ENCODE measurements around the gene REELD1. TPM values are rescaled to one million over a fixed set of nuclear protein-coding genes. Genes with fewer than 3 reads are reported as not detected.

REELD1 gene
- total RNA-seq, 1 donor = not detected

- Histone ChIP-seq H3K79me2 (ENCODE audit: insufficient read depth, low read length) (no peaks in the 10 kb centered on the region), H3K27me3 (ENCODE audit: insufficient read depth, low read length) (no peaks in the 10 kb centered on the region), H3K36me3 (ENCODE audit: insufficient read depth, low read length) (peaks cover 30% of the 10 kb centered on the region), H2AFZ (ENCODE audit: low read length) (no peak overlapping the region), H3K9me3 (ENCODE audit: low read depth, low read length) (no peaks in the 10 kb centered on the region), H3K4me2 (ENCODE audit: insufficient read depth, low read length) (no peak overlapping the region), H4K20me1 (ENCODE audit: insufficient read depth, low read length) (no peaks in the 10 kb centered on the region), H3K4me3 (ENCODE audit: insufficient read depth, low read length) (no peak overlapping the region), H3K4me1 (ENCODE audit: insufficient read depth, low read length) (peaks cover under 1% of the 10 kb centered on the region), H3K27ac (ENCODE audit: low read depth, low read length) (no peak overlapping the region)
- DNase-seq (ENCODE audit: insufficient read length, low spot score, missing footprints) = peak; percentile 58
- TF ChIP-seq CTCF (IDR thresholded peaks at IDR 0.05; ENCODE audit: extremely low read depth, low read depth, low read length) = no peak
These were observed 23.9 kb upstream of the REELD1 start for GRCh38 chr4:146190456-146190855.

- H3K27me3 ChIP-seq (ENCODE audit: insufficient read depth, low read length) = no peaks in the 10 kb centered on the region
- TF ChIP-seq CTCF (IDR thresholded peaks at IDR 0.05; ENCODE audit: extremely low read depth, low read depth, low read length) = no peak
- no peak overlapping the region for H3K27ac ChIP-seq (ENCODE audit: low read depth, low read length)
- no peaks in the 10 kb centered on the region for H4K20me1 ChIP-seq (ENCODE audit: insufficient read depth, low read length)
- DNase-seq (ENCODE audit: insufficient read length, low spot score, missing footprints) = no peak
- H3K4me3 ChIP-seq (ENCODE audit: insufficient read depth, low read length) = no peak overlapping the region
- peaks cover 8% of the 10 kb centered on the region for H3K4me1 ChIP-seq (ENCODE audit: insufficient read depth, low read length)
- no peak overlapping the region for H2AFZ ChIP-seq (ENCODE audit: low read length)
- H3K9me3 ChIP-seq (ENCODE audit: low read depth, low read length) = no peaks in the 10 kb centered on the region
- H3K79me2 ChIP-seq (ENCODE audit: insufficient read depth, low read length) = no peaks in the 10 kb centered on the region
- H3K4me2 ChIP-seq (ENCODE audit: insufficient read depth, low read length) = no peak overlapping the region
- peaks cover 25% of the 10 kb centered on the region for H3K36me3 ChIP-seq (ENCODE audit: insufficient read depth, low read length)
These were observed 22.4 kb upstream of the REELD1 start for GRCh38 chr4:146191766-146192458.

GRCh38 chr4:146193628-146194027 lies 20.7 kb upstream of the REELD1 start:
- no peak overlapping the region for H3K27ac ChIP-seq (ENCODE audit: low read depth, low read length)
- peaks cover 8% of the 10 kb centered on the region for H3K4me1 ChIP-seq (ENCODE audit: insufficient read depth, low read length)
- TF ChIP-seq CTCF (IDR thresholded peaks at IDR 0.05; ENCODE audit: extremely low read depth, low read depth, low read length) = no peak
- H3K79me2 ChIP-seq (ENCODE audit: insufficient read depth, low read length) = no peaks in the 10 kb centered on the region
- no peak overlapping the region for H3K4me3 ChIP-seq (ENCODE audit: insufficient read depth, low read length)
- H3K4me2 ChIP-seq (ENCODE audit: insufficient read depth, low read length) = no peak overlapping the region
- DNase-seq (ENCODE audit: insufficient read length, low spot score, missing footprints) = no peak
- H2AFZ ChIP-seq (ENCODE audit: low read length) = no peak overlapping the region
- H3K27me3 ChIP-seq (ENCODE audit: insufficient read depth, low read length) = no peaks in the 10 kb centered on the region
- H3K9me3 ChIP-seq (ENCODE audit: low read depth, low read length) = no peaks in the 10 kb centered on the region
- peaks cover 9% of the 10 kb centered on the region for H3K36me3 ChIP-seq (ENCODE audit: insufficient read depth, low read length)
- no peaks in the 10 kb centered on the region for H4K20me1 ChIP-seq (ENCODE audit: insufficient read depth, low read length)

- Histone ChIP-seq H3K4me2 (ENCODE audit: insufficient read depth, low read length) (no peak overlapping the region), H2AFZ (ENCODE audit: low read length) (no peak overlapping the region)
These were observed 20.1 kb upstream of the REELD1 start for GRCh38 chr4:146194212-146194611.

More at GRCh38 chr4:146194212-146194611, 20.1 kb upstream of the REELD1 start:
- Histone ChIP-seq H3K27ac (ENCODE audit: low read depth, low read length) (no peak overlapping the region), H3K4me1 (ENCODE audit: insufficient read depth, low read length) (peaks cover 8% of the 10 kb centered on the region), H3K36me3 (ENCODE audit: insufficient read depth, low read length) (peaks cover 9% of the 10 kb centered on the region), H3K4me3 (ENCODE audit: insufficient read depth, low read length) (no peak overlapping the region), H3K9me3 (ENCODE audit: low read depth, low read length) (no peaks in the 10 kb centered on the region), H4K20me1 (ENCODE audit: insufficient read depth, low read length) (no peaks in the 10 kb centered on the region), H3K79me2 (ENCODE audit: insufficient read depth, low read length) (no peaks in the 10 kb centered on the region), H3K27me3 (ENCODE audit: insufficient read depth, low read length) (no peaks in the 10 kb centered on the region)
- DNase-seq (ENCODE audit: insufficient read length, low spot score, missing footprints) = no peak
- TF ChIP-seq CTCF (IDR thresholded peaks at IDR 0.05; ENCODE audit: extremely low read depth, low read depth, low read length) = no peak

Data from osteoblast (primary cell).